Liver (tissue), 3 donors: ENCODE measurements around the gene PPP1R3E.

Experiments used
- FOXA2 ChIP-seq: IDR thresholded peaks from 2 replicates; pipeline ENCODE4 v1.6.1; 2016; ENCODE audit warnings: antibody characterized with exemption
- NR2F2 ChIP-seq: IDR thresholded peaks from 2 replicates; pipeline ENCODE4 v1.6.1; 2016; ENCODE audit warnings: antibody characterized with exemption
- RAD21 ChIP-seq, 2 donors: IDR thresholded peaks; 2 replicates each; pipeline ENCODE4 v1.6.1; 2016; ENCODE audit warnings: antibody characterized with exemption in 2 of 2, mild to moderate bottlenecking in 2 of 2
- RXRA ChIP-seq, 2 donors: IDR thresholded peaks; 2 replicates each; pipeline ENCODE4 v1.6.1; 2017 to 2018; ENCODE audit warnings: antibody characterized with exemption in 2 of 2, mild to moderate bottlenecking in 1 of 2
- SP1 ChIP-seq: IDR thresholded peaks from 2 replicates; pipeline ENCODE4 v1.6.1; 2018; ENCODE audit warnings: antibody characterized with exemption, mild to moderate bottlenecking
- YY1 ChIP-seq: IDR thresholded peaks from 2 replicates; pipeline ENCODE4 v1.6.1; 2016; ENCODE audit warnings: antibody characterized with exemption, mild to moderate bottlenecking
- TF ChIP-seq, protein P1 (sequence below): fragments of 150-350 bp; IDR thresholded peaks from 2 replicates; pipeline ENCODE4 v1.5.1; 2017; ENCODE audit warnings: improper control_type of control experiment, low read depth, low read length; ENCODE audit not compliant: missing input control
- TF ChIP-seq, protein P2 (sequence below): IDR thresholded peaks from 2 replicates; pipeline ENCODE4 v1.6.1; 2016; ENCODE audit warnings: antibody characterized with exemption, mild to moderate bottlenecking
- TF ChIP-seq, protein P3 (sequence below): IDR thresholded peaks from 2 replicates; pipeline ENCODE4 v1.6.1; 2016; ENCODE audit warnings: antibody characterized with exemption
- donor health status: healthy.
- donor health status: healthy.

DNA sequence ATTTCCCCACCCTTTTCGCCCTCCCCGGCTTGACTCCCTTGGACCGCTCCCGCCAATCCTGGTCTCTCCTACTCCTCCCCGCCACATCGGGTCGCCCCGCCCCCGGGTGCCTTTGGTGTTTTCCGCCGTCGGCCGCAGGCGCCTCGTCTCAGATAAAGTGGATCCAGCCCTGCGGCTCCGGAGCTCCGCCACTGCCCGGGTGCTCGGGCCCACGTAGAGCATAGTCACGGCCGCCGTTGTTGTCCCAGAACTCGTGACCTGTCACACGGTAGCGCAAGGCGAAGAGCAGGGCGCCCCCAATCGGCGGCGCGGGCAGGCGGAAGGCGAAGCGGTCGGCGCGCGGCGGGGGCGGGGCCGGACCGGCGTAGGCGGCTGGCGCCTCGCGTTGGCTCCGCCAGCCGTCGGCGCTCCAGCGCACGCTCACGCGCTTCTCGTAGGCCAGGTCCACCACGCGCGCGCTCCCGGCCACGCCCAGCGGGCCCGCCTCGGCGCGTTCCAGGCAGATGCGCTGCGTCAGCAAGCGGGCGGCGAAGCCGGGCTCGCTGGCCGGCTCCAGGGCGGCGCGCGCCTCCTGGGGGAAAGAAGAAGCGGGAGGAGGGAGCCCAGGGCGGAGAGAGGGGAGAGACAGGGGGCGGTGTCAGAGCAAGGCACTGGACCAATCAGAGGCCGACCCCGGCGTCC is 1.2 kb downstream of the PPP1R3E start:
- TF ChIP-seq YY1 (no peak), NR2F2 (no peak), RAD21 (IDR thresholded peaks at IDR 0.05) (peak in 1 of 2 donors; percentile 11), SP1 (peak; percentile 48), RXRA (IDR thresholded peaks at IDR 0.05) (peak in 1 of 2 donors; percentile 16), FOXA2 (no peak)
- TF ChIP-seq, protein P1, sequence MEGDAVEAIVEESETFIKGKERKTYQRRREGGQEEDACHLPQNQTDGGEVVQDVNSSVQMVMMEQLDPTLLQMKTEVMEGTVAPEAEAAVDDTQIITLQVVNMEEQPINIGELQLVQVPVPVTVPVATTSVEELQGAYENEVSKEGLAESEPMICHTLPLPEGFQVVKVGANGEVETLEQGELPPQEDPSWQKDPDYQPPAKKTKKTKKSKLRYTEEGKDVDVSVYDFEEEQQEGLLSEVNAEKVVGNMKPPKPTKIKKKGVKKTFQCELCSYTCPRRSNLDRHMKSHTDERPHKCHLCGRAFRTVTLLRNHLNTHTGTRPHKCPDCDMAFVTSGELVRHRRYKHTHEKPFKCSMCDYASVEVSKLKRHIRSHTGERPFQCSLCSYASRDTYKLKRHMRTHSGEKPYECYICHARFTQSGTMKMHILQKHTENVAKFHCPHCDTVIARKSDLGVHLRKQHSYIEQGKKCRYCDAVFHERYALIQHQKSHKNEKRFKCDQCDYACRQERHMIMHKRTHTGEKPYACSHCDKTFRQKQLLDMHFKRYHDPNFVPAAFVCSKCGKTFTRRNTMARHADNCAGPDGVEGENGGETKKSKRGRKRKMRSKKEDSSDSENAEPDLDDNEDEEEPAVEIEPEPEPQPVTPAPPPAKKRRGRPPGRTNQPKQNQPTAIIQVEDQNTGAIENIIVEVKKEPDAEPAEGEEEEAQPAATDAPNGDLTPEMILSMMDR = peak; percentile 69
- TF ChIP-seq, protein P2, sequence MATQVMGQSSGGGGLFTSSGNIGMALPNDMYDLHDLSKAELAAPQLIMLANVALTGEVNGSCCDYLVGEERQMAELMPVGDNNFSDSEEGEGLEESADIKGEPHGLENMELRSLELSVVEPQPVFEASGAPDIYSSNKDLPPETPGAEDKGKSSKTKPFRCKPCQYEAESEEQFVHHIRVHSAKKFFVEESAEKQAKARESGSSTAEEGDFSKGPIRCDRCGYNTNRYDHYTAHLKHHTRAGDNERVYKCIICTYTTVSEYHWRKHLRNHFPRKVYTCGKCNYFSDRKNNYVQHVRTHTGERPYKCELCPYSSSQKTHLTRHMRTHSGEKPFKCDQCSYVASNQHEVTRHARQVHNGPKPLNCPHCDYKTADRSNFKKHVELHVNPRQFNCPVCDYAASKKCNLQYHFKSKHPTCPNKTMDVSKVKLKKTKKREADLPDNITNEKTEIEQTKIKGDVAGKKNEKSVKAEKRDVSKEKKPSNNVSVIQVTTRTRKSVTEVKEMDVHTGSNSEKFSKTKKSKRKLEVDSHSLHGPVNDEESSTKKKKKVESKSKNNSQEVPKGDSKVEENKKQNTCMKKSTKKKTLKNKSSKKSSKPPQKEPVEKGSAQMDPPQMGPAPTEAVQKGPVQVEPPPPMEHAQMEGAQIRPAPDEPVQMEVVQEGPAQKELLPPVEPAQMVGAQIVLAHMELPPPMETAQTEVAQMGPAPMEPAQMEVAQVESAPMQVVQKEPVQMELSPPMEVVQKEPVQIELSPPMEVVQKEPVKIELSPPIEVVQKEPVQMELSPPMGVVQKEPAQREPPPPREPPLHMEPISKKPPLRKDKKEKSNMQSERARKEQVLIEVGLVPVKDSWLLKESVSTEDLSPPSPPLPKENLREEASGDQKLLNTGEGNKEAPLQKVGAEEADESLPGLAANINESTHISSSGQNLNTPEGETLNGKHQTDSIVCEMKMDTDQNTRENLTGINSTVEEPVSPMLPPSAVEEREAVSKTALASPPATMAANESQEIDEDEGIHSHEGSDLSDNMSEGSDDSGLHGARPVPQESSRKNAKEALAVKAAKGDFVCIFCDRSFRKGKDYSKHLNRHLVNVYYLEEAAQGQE = peak; percentile 36
- TF ChIP-seq, protein P3, sequence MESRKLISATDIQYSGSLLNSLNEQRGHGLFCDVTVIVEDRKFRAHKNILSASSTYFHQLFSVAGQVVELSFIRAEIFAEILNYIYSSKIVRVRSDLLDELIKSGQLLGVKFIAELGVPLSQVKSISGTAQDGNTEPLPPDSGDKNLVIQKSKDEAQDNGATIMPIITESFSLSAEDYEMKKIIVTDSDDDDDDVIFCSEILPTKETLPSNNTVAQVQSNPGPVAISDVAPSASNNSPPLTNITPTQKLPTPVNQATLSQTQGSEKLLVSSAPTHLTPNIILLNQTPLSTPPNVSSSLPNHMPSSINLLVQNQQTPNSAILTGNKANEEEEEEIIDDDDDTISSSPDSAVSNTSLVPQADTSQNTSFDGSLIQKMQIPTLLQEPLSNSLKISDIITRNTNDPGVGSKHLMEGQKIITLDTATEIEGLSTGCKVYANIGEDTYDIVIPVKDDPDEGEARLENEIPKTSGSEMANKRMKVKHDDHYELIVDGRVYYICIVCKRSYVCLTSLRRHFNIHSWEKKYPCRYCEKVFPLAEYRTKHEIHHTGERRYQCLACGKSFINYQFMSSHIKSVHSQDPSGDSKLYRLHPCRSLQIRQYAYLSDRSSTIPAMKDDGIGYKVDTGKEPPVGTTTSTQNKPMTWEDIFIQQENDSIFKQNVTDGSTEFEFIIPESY = no peak
